ENCODE data around the gene KRT80. TPM values are rescaled to one million over a fixed set of nuclear protein-coding genes. Genes with fewer than 3 reads are reported as not detected.

Gene KRT80
- total and polyA plus RNA-seq, 2 of the 13 experiments (the other 11 are each of a cell fraction or from before 2014, with no cell fraction given), result 0.27 to 0.53 TPM

- ATAC-seq (no peak), DNase-seq (ENCODE audit: low spot score) (no peak), FAIRE-seq (no peak)
- Histone ChIP-seq H3K9ac (ENCODE audit: insufficient read depth, low read depth, low read length) (no peak overlapping the region), H4K20me1 (ENCODE audit: insufficient read depth, low read length) (no peaks in the 10 kb centered on the region), H3K36me3 (replicated peaks in 1 of 2; ENCODE audit: control insufficient read depth in 1 of 2, insufficient read depth in 2 of 2, low read length in 2 of 2) (no peaks in the 10 kb centered on the region), H3K27ac (ENCODE audit: extremely low read length, insufficient read depth, low read length) (no peak overlapping the region), H2AFZ (ENCODE audit: low read length) (no peak overlapping the region), H3K4me3 (replicated peaks in 1 of 3; ENCODE audit: insufficient read depth in 1 of 3, low read depth in 2 of 3, low read length in 3 of 3) (no peak overlapping the region), H3K27me3 (ENCODE audit: control insufficient read depth in 1 of 2, insufficient read depth in 2 of 2, low read length in 2 of 2) (peaks cover 2 to 49% of the 10 kb centered on the region in 2 experiments; a peak in 4 of 5 replicates), H3K79me2 (ENCODE audit: insufficient read depth, low read length) (no peaks in the 10 kb centered on the region), H3K4me1 (ENCODE audit: insufficient read depth, low read length) (no peaks in the 10 kb centered on the region), H3K9me3 (ENCODE audit: low read length) (no peaks in the 10 kb centered on the region), H3K4me2 (ENCODE audit: low read depth, low read length) (no peak overlapping the region)
- ChIA-PET POLR2A (no interaction called here), CTCF (ENCODE audit: low intra/inter-chr PET ratio, low total read pairs) (no interaction called here)
- in situ Hi-C loops (cut with HindIII; ENCODE audit: extremely low pct_ligation_motif_present, low pct_unique_long_range_greater_than_20kb), result no loop called here
- intact Hi-C loops (cut with micrococcal nuclease; ENCODE audit: unreplicated experiment), result no loop called here
- WGBS (ENCODE audit: low lambda C conversion rate), result 15% methylated on average over 4 of the region's 15 CpGs
- TF ChIP-seq, protein P1, sequence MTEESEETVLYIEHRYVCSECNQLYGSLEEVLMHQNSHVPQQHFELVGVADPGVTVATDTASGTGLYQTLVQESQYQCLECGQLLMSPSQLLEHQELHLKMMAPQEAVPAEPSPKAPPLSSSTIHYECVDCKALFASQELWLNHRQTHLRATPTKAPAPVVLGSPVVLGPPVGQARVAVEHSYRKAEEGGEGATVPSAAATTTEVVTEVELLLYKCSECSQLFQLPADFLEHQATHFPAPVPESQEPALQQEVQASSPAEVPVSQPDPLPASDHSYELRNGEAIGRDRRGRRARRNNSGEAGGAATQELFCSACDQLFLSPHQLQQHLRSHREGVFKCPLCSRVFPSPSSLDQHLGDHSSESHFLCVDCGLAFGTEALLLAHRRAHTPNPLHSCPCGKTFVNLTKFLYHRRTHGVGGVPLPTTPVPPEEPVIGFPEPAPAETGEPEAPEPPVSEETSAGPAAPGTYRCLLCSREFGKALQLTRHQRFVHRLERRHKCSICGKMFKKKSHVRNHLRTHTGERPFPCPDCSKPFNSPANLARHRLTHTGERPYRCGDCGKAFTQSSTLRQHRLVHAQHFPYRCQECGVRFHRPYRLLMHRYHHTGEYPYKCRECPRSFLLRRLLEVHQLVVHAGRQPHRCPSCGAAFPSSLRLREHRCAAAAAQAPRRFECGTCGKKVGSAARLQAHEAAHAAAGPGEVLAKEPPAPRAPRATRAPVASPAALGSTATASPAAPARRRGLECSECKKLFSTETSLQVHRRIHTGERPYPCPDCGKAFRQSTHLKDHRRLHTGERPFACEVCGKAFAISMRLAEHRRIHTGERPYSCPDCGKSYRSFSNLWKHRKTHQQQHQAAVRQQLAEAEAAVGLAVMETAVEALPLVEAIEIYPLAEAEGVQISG (CRISPR knock-in tag; IDR thresholded peaks at IDR 0.05), result no peak
- no peak for TF ChIP-seq RBM39 (IDR thresholded peaks at IDR 0.05; ENCODE audit: low read depth, low read length, poor library complexity, severe bottlenecking)
- TF ChIP-seq, protein P2, sequence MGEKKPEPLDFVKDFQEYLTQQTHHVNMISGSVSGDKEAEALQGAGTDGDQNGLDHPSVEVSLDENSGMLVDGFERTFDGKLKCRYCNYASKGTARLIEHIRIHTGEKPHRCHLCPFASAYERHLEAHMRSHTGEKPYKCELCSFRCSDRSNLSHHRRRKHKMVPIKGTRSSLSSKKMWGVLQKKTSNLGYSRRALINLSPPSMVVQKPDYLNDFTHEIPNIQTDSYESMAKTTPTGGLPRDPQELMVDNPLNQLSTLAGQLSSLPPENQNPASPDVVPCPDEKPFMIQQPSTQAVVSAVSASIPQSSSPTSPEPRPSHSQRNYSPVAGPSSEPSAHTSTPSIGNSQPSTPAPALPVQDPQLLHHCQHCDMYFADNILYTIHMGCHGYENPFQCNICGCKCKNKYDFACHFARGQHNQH (CRISPR knock-in tag; IDR thresholded peaks at IDR 0.05), result no peak
- BruUV-seq (replicated peaks), result no TSS peak
Observed at GRCh38 chr12:52235001-52235764, 43.4 kb upstream of the KRT80 start.
